Measurements from ENCODE around the gene RMI1. TPM values are rescaled to one million over a fixed set of nuclear protein-coding genes. Genes with fewer than 3 reads are reported as not detected.

The RMI1 gene
- total RNA-seq, 4 donors from 2014 or later, result 5.3 to 11.6 (median 6.2) TPM

DNA sequence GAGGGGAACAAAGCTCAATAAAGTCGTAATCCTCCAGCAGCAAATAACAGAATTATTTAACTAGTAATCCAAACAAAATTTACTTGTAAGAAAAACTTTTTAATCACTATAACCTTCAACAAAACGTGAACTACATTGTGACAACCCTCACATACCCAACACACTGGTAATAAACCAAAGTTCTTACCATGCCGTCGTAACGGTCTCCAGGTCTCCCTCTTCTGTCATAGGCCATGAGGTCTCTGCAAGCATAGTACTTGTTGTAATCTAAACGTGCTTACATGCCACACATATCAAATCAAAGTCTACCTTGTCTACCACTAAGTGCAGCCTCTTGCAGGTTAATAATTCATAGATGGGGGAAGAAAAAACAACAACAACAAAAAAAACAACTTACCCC lies 9.1 kb upstream of the RMI1 start:
- Histone ChIP-seq H3K9me3 (no peaks in the 10 kb centered on the region), H3K4me3 (no peak overlapping the region), H3K27me3 (no peaks in the 10 kb centered on the region), H3K27ac (replicated peaks in 1 of 4) (no peak overlapping the region), H3K36me3 (peaks cover 79 to 100% (median 97%) of the 10 kb centered on the region in 4 donors), H3K4me1 (peaks cover 18 to 42% (median 25%) of the 10 kb centered on the region in 4 donors)
- no peak for TF ChIP-seq POLR2A (IDR thresholded peaks at IDR 0.05; ENCODE audit: low read depth)
- no peak for TF ChIP-seq POLR2AphosphoS5 (IDR thresholded peaks at IDR 0.05)
- TF ChIP-seq, protein P1, sequence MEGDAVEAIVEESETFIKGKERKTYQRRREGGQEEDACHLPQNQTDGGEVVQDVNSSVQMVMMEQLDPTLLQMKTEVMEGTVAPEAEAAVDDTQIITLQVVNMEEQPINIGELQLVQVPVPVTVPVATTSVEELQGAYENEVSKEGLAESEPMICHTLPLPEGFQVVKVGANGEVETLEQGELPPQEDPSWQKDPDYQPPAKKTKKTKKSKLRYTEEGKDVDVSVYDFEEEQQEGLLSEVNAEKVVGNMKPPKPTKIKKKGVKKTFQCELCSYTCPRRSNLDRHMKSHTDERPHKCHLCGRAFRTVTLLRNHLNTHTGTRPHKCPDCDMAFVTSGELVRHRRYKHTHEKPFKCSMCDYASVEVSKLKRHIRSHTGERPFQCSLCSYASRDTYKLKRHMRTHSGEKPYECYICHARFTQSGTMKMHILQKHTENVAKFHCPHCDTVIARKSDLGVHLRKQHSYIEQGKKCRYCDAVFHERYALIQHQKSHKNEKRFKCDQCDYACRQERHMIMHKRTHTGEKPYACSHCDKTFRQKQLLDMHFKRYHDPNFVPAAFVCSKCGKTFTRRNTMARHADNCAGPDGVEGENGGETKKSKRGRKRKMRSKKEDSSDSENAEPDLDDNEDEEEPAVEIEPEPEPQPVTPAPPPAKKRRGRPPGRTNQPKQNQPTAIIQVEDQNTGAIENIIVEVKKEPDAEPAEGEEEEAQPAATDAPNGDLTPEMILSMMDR (IDR thresholded peaks at IDR 0.05), result no peak
- no peak for TF ChIP-seq EP300 (IDR thresholded peaks at IDR 0.05)
- DNase-seq (ENCODE audit: extremely low spot score), result no peak
- 67% methylated on average over 6 of the region's 6 CpGs for WGBS
- intact Hi-C loops (cut with DNase I), result no loop called here

DNA sequence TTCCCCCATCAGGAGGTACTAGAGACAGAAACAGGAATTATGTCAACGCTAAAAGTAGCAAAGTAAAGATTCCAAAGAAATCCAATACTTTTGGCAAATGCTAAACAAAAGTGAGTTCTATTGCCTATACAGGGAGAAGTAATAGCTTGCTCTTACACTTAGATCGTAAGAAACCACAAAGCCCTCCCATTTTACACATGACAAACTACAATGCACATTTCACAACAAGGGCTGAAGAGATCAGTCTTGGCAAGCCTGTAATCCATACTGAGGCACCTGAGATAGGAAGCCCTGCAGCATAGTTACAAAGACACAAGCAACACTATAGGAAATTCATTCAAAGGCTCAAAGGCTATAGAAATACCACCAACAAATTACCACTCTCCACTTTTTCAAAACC lies 8.3 kb upstream of the RMI1 start:
- Histone ChIP-seq H3K27me3 (no peaks in the 10 kb centered on the region), H3K36me3 (peaks cover 86 to 100% (median 96%) of the 10 kb centered on the region in 4 donors)

DNA sequence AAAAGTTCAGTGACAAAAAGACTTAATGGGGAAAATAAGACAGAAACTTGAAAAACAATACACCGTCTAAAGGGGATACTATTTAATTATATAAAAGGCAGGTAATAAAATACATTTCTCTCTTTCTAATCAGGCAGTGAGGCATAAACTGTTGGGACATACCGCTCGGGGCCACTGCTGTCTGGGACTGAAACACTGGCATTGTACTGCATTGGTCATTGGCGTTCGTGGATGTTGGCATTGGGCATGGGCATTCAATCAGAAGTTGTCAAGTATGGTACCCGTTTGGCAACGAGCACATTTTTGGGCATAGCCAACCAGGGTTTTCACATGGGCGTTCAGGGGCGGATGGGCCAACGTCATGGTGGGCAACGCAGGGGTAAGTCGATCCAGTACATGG lies 5.3 kb upstream of the RMI1 start:
- Histone ChIP-seq H3K9me3 (no peaks in the 10 kb centered on the region), H3K36me3 (peaks cover 67 to 79% (median 71%) of the 10 kb centered on the region in 4 donors), H3K4me3 (no peak overlapping the region), H3K4me1 (peaks cover 34 to 62% (median 36%) of the 10 kb centered on the region in 4 donors), H3K27ac (replicated peaks in 1 of 4) (no peak overlapping the region), H3K27me3 (no peaks in the 10 kb centered on the region)
- intact Hi-C loops (cut with DNase I), result loop anchor here (5.0 kb wide), 1 partner anchor 197 kb away; no protein-coding TSS in a partner anchor
- TF ChIP-seq EP300 (IDR thresholded peaks at IDR 0.05) (no peak), POLR2A (IDR thresholded peaks at IDR 0.05; ENCODE audit: low read depth) (no peak), POLR2AphosphoS5 (IDR thresholded peaks at IDR 0.05) (no peak)
- TF ChIP-seq, protein P1 (IDR thresholded peaks at IDR 0.05), result no peak
- 90% methylated on average over 12 of the region's 12 CpGs for WGBS
- no peak for DNase-seq (ENCODE audit: extremely low spot score)

More for the DNA sequence above, 8.3 kb upstream of the RMI1 start:
- no peak overlapping the region for H3K4me3 ChIP-seq
- 78% methylated on average over 2 of the region's 2 CpGs for WGBS
- no peak overlapping the region for H3K27ac ChIP-seq (replicated peaks in 1 of 4)
- TF ChIP-seq, protein P1 (IDR thresholded peaks at IDR 0.05), result no peak
- TF ChIP-seq POLR2AphosphoS5 (IDR thresholded peaks at IDR 0.05) (no peak), EP300 (IDR thresholded peaks at IDR 0.05) (no peak), POLR2A (IDR thresholded peaks at IDR 0.05; ENCODE audit: low read depth) (no peak)
- H3K9me3 ChIP-seq, result no peaks in the 10 kb centered on the region
- no peak for DNase-seq (ENCODE audit: extremely low spot score)
- H3K4me1 ChIP-seq, result peaks cover 26 to 50% (median 33%) of the 10 kb centered on the region in 4 donors
- intact Hi-C loops (cut with DNase I), result no loop called here

DNA sequence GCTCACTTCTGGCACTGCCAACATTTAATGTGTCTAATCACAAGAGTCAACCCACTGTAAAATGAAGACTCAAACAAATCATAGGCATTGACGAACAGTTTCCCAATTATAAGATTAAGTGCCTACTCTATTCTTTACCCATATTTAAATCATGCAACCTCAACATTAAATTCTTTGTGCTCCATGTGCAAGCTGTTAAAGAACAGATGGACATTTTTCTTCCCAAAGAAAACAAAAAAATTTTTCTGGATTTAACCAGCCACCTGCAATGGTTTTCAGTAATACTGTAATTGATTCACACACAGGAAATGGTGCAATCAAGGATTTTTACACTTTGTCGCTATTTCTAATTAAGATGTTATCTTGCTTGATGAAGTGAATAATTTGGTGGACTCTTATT lies 4.2 kb upstream of the RMI1 start:
- Histone ChIP-seq H3K27ac (replicated peaks in 1 of 4) (no peak overlapping the region), H3K4me3 (no peak overlapping the region), H3K36me3 (peaks cover 57 to 68% (median 60%) of the 10 kb centered on the region in 4 donors), H3K4me1 (peaks cover 34 to 63% (median 37%) of the 10 kb centered on the region in 4 donors), H3K9me3 (no peaks in the 10 kb centered on the region), H3K27me3 (no peaks in the 10 kb centered on the region)
- 67% methylated on average over 2 of the region's 2 CpGs for WGBS
- intact Hi-C loops (cut with DNase I), result loop anchor here (5.0 kb wide), 1 partner anchor 196 kb away; no protein-coding TSS in a partner anchor
- DNase-seq (ENCODE audit: extremely low spot score), result no peak
- TF ChIP-seq, protein P1 (IDR thresholded peaks at IDR 0.05), result no peak
- TF ChIP-seq POLR2AphosphoS5 (IDR thresholded peaks at IDR 0.05) (no peak), POLR2A (IDR thresholded peaks at IDR 0.05; ENCODE audit: low read depth) (no peak), EP300 (IDR thresholded peaks at IDR 0.05) (no peak)

DNA sequence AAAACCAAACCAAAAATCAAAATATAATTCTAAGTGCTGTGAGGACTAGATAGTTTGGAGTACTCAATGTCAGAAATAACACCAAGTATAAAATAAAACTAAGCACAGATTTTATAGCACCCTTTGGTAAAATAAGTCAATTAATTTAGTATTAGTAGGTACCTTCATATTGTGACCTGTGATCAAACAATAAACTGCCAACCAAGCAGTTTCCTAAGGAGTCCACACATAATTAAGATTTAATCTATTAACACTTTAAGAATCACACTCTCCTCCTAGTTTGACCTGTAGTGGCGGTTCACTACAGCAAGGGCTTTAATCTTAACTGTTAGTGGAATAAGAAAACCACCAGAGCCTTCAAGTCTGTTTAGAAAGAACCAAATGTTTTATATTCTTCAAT lies 3.4 kb upstream of the RMI1 start:
- no peak for TF ChIP-seq POLR2A (IDR thresholded peaks at IDR 0.05; ENCODE audit: low read depth)
- TF ChIP-seq POLR2AphosphoS5 (IDR thresholded peaks at IDR 0.05), result no peak
- TF ChIP-seq EP300 (IDR thresholded peaks at IDR 0.05), result no peak
- TF ChIP-seq, protein P1 (IDR thresholded peaks at IDR 0.05), result no peak
- WGBS, result 67% methylated on average over 1 of the region's 1 CpG
- no peaks in the 10 kb centered on the region for H3K9me3 ChIP-seq
- no peaks in the 10 kb centered on the region for H3K27me3 ChIP-seq
- DNase-seq (ENCODE audit: extremely low spot score), result no peak
- intact Hi-C loops (cut with DNase I), result loop anchor here (5.0 kb wide), 1 partner anchor 195 kb away; no protein-coding TSS in a partner anchor
- H3K27ac ChIP-seq (replicated peaks in 1 of 4), result peak overlapping the region in 1 of 4 donors; percentile 99
- H3K4me3 ChIP-seq, result peak overlapping the region; percentile 76 to 97 (median 88)
- H3K4me1 ChIP-seq, result peaks cover 40 to 70% (median 46%) of the 10 kb centered on the region in 4 donors
- peaks cover 48 to 60% (median 52%) of the 10 kb centered on the region in 4 donors for H3K36me3 ChIP-seq
